MCF 10A (cell line): ENCODE data around the gene TGM4. TPM values are rescaled to one million over a fixed set of nuclear protein-coding genes. Genes with fewer than 3 reads are reported as not detected.

Source experiments
- BruUV-seq: library from RNA; stranded (reverse); fragments of 400-500 nt; replicated peaks from 2 replicates; lab custom pipeline; 2021; lab: Mats Ljungman, UMichigan
- CTCF ChIA-PET: fragments of 300-600 bp; sonication (Branson Sonifier 250); formaldehyde crosslinking; extraction: SDS; loops from one replicate; lab custom pipeline; 2021; ENCODE audit warnings: antibody characterized with exemption, inconsistent platforms; lab: Yijun Ruan, JAX
- POLR2A ChIA-PET: fragments of 300-600, 350-650 bp; sonication (Branson Sonifier 250); formaldehyde crosslinking; extraction: SDS; loops from one replicate; lab custom pipeline; 2020; ENCODE audit warnings: antibody characterized with exemption, inconsistent platforms; lab: Yijun Ruan, JAX
- DNase-seq: peaks from one replicate; pipeline ENCODE4 v3.0.0-alpha.2; 2018; ENCODE audit not compliant: unreplicated experiment
- H3K27ac Mint-ChIP-seq: one replicate; pipeline ENCODE4 v1.8.0; 2022; ENCODE audit warnings: mild to moderate bottlenecking, low read depth, mixed read lengths; ENCODE audit not compliant: unreplicated experiment
- H3K27me3 Mint-ChIP-seq: one replicate; pipeline ENCODE4 v1.8.0; 2022; ENCODE audit warnings: mixed read lengths; ENCODE audit not compliant: insufficient read depth, unreplicated experiment
- H3K36me3 Mint-ChIP-seq: one replicate; pipeline ENCODE4 v1.8.0; 2022; ENCODE audit warnings: mild to moderate bottlenecking, moderate library complexity, mixed read lengths; ENCODE audit not compliant: insufficient read depth, unreplicated experiment
- H3K4me1 Mint-ChIP-seq: one replicate; pipeline ENCODE4 v1.8.0; 2022; ENCODE audit warnings: mixed read lengths; ENCODE audit not compliant: insufficient read depth, unreplicated experiment
- H3K4me3 Mint-ChIP-seq: one replicate; pipeline ENCODE4 v1.8.0; 2022; ENCODE audit warnings: mild to moderate bottlenecking, moderate library complexity, mixed read lengths; ENCODE audit not compliant: unreplicated experiment
- H3K9me3 Mint-ChIP-seq: one replicate; pipeline ENCODE4 v1.8.0; 2022; ENCODE audit warnings: mixed read lengths; ENCODE audit not compliant: unreplicated experiment
- CTCF ChIP-seq: fragments of 200-600 bp; IDR thresholded peaks from one replicate; pipeline ENCODE4 v1.8.0; 2022; ENCODE audit warnings: antibody characterized with exemption, mild to moderate bottlenecking; ENCODE audit not compliant: unreplicated experiment
- intact Hi-C: fragments of 100-400 bp; cut with micrococcal nuclease; formaldehyde crosslinking; loops from 2 replicates; pipeline ENCODE4 v1.14.1; 2022
- total RNA-seq: library from RNA; stranded (reverse); gene quantifications from 2 replicates; pipeline ENCODE4 v1.2.3, GENCODE V29; 2022

The TGM4 gene
- total RNA-seq, 1 experiment from 2014 or later = 2.5 TPM

DNA sequence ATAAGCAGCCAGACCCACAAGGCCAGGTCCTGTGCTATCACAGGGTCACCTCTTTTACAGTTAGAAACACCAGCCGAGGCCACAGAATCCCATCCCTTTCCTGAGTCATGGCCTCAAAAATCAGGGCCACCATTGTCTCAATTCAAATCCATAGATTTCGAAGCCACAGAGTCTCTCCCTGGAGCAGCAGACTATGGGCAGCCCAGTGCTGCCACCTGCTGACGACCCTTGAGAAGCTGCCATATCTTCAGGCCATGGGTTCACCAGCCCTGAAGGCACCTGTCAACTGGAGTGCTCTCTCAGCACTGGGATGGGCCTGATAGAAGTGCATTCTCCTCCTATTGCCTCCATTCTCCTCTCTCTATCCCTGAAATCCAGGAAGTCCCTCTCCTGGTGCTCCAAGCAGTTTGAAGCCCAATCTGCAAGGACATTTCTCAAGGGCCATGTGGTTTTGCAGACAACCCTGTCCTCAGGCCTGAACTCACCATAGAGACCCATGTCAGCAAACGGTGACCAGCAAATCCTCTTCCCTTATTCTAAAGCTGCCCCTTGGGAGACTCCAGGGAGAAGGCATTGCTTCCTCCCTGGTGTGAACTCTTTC, 39.6 kb downstream of the TGM4 start:
- no TSS peak for BruUV-seq
- peak; percentile 79 for TF ChIP-seq CTCF
- POLR2A ChIA-PET = interaction anchor here (0.6 to 3.9 kb wide), 12 partner anchors 14 to 601 kb away, joined by 3 to 13 read pairs (median 3); partner anchors contain the start of genes KIAA1143, KIF15, ZNF197 and ZNF35
- H3K27ac Mint-ChIP-seq = no peak overlapping the region
- peaks cover 13% of the 10 kb centered on the region for H3K36me3 Mint-ChIP-seq
- peak; percentile 84 for DNase-seq
- H3K27me3 Mint-ChIP-seq = no peaks in the 10 kb centered on the region
- intact Hi-C loops = loop anchor here (1.0 to 2.0 kb wide), 7 partner anchors 29 to 591 kb away; partner anchors contain the start of genes ZNF197 and ZNF35
- CTCF ChIA-PET = interaction anchor here (0.6 to 3.0 kb wide), 30 partner anchors 10 to 840 kb away, joined by 3 to 23 read pairs (median 4); partner anchors contain the start of genes EXOSC7, KIAA1143, KIF15 and ZDHHC3
- peaks cover 14% of the 10 kb centered on the region for H3K4me1 Mint-ChIP-seq
- no peak overlapping the region for H3K4me3 Mint-ChIP-seq
- peaks cover 5% of the 10 kb centered on the region for H3K9me3 Mint-ChIP-seq

GRCh38 chr3:44914936-44915335, 40.5 kb downstream of the TGM4 start:
- ChIA-PET POLR2A (interaction anchor here (0.9 to 3.9 kb wide), 5 partner anchors 26 to 382 kb away, joined by 3 to 13 read pairs (median 4); partner anchors contain the start of gene ZNF197), CTCF (interaction anchor here (0.6 to 3.0 kb wide), 27 partner anchors 9 to 571 kb away, joined by 3 to 23 read pairs (median 4); partner anchors contain the start of genes KIAA1143 and KIF15)
- peak; percentile 21 for TF ChIP-seq CTCF
- H3K4me3 Mint-ChIP-seq = no peak overlapping the region
- no peaks in the 10 kb centered on the region for H3K27me3 Mint-ChIP-seq
- H3K4me1 Mint-ChIP-seq = peaks cover 14% of the 10 kb centered on the region
- peaks cover 13% of the 10 kb centered on the region for H3K36me3 Mint-ChIP-seq
- H3K27ac Mint-ChIP-seq = no peak overlapping the region
- DNase-seq = peak; percentile 44
- no TSS peak for BruUV-seq
- intact Hi-C loops = loop anchor here (1.0 to 2.0 kb wide), 7 partner anchors 30 to 592 kb away; partner anchors contain the start of genes ZNF197 and ZNF35
- H3K9me3 Mint-ChIP-seq = peaks cover 5% of the 10 kb centered on the region

DNA sequence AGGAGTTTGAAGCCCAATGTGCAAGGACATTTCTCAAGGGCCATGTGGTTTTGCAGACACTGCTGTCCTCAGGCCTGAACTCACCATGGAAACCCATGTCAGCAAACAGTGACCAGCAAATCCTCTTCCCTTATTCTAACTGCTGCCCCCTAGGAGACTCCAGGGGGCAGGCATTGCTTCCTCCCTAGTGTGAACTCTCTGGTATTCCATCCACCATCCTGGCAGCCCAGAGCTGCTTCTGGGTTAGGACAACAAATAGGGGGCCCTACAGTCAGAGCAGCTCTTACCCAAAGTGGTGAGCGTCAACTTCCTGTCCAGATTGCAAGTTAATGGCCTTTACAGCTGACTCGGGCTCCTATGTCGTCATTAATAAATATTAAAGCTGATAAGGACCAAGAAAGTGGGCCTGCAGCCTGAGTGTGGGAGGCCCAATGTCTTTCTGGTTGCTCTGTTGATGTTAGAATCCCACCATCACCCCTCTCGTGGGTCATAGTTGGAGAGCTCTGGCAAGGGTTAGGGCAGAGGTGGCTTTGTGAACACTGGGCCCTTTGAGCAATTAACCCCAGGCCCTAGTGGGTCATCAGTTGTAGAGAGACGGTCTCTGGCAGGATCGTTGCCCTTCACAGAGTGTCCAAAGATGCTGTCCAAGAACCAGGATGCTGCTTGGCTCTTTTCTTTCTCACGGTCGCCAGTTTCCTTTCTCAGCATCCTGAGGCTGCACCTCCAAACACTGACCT, 41.5 kb downstream of the TGM4 start:
- no peak overlapping the region for H3K27ac Mint-ChIP-seq
- no peak overlapping the region for H3K4me3 Mint-ChIP-seq
- no peak for TF ChIP-seq CTCF
- no TSS peak for BruUV-seq
- peaks cover 19% of the 10 kb centered on the region for H3K4me1 Mint-ChIP-seq
- peaks cover 5% of the 10 kb centered on the region for H3K9me3 Mint-ChIP-seq
- POLR2A ChIA-PET = no interaction called here
- CTCF ChIA-PET = interaction anchor here (1.4 to 2.0 kb wide), 4 partner anchors 8 to 32 kb away, joined by 3 to 15 read pairs (median 7); no protein-coding TSS in a partner anchor
- H3K36me3 Mint-ChIP-seq = peaks cover 19% of the 10 kb centered on the region
- H3K27me3 Mint-ChIP-seq = no peaks in the 10 kb centered on the region
- intact Hi-C loops = loop anchor here (2.0 kb wide), 2 partner anchors 31 to 53 kb away; no protein-coding TSS in a partner anchor
- DNase-seq = no peak
